ENCODE results near the gene CLIC1. TPM values are rescaled to one million over a fixed set of nuclear protein-coding genes. Genes with fewer than 3 reads are reported as not detected.

The CLIC1 gene
- polyA plus RNA-seq, 1 donor (not counting 4 experiments of a cell fraction or from before 2014, with no cell fraction given): 832 TPM

- Histone ChIP-seq H3K79me2 (ENCODE audit: control insufficient read depth, insufficient read depth, low read length) (no peaks in the 10 kb centered on the region), H4K20me1 (ENCODE audit: control insufficient read depth, extremely low read depth, insufficient read depth, low read length) (no peaks in the 10 kb centered on the region), H3K9ac (ENCODE audit: control insufficient read depth, extremely low read depth, insufficient read depth, low read length) (no peak within 1 kb of the TSS), H3K9me1 (ENCODE audit: control insufficient read depth, extremely low read depth, insufficient read depth, low read length) (peaks cover 5% of the 10 kb centered on the region), H3K4me1 (ENCODE audit: control insufficient read depth, extremely low read depth, insufficient read depth, low read length) (peaks cover 48% of the 10 kb centered on the region), H3K9me3 (ENCODE audit: control insufficient read depth, low read depth, low read length) (no peaks in the 10 kb centered on the region), H3K36me3 (ENCODE audit: control insufficient read depth in 2 of 2, extremely low read depth in 1 of 2, insufficient read depth in 2 of 2, low read length in 2 of 2) (peaks cover 0 to 4% of the 10 kb centered on the region in 2 experiments), H3K4me2 (ENCODE audit: control insufficient read depth, extremely low read depth, insufficient read depth, low read depth, low read length) (no peak within 1 kb of the TSS), H3K27me3 (ENCODE audit: control insufficient read depth, extremely low read depth, insufficient read depth, low read length) (no peaks in the 10 kb centered on the region), H3K27ac (ENCODE audit: control insufficient read depth, insufficient read depth, low read length) (no peak within 1 kb of the TSS), H2AFZ (ENCODE audit: control insufficient read depth, low read length) (no peak within 1 kb of the TSS), H3K4me3 (ENCODE audit: control insufficient read depth in 2 of 3, extremely low read depth in 1 of 3, insufficient read depth in 2 of 3, low read depth in 1 of 3, low read length in 3 of 3) (no peak within 1 kb of the TSS)
- FAIRE-seq: no peak
- dilution Hi-C loops (cut with MboI; ENCODE audit: extremely low pct_ligation_motif_present, low sequenced_read_pairs): no loop called here
- no peak for DNase-seq (ENCODE audit: low read depth, low spot score)
- TF ChIP-seq EZH2 (IDR thresholded peaks at IDR 0.05; ENCODE audit: low read length): no peak
- TF ChIP-seq CTCF (optimal IDR thresholded peaks at IDR 0.05 in 1 of 3, IDR thresholded peaks at IDR 0.05 in 1 of 3, conservative IDR thresholded peaks at IDR 0.05 in 1 of 3; ENCODE audit: extremely low read depth in 1 of 3, insufficient read depth in 2 of 3, low read length in 3 of 3): no peak
Measured at GRCh38 chr6:31715022-31715958, 21.0 kb downstream of the CLIC1 start, which contains the start of gene LY6G6D. TSS of gene LY6G6D (plus strand) at chr6:31715348. CDS start at chr6:31715356, 8 bp downstream.

- H3K9me1 ChIP-seq (ENCODE audit: control insufficient read depth, extremely low read depth, insufficient read depth, low read length): peaks cover 2% of the 10 kb centered on the region
- dilution Hi-C loops (cut with MboI; ENCODE audit: extremely low pct_ligation_motif_present, low sequenced_read_pairs): no loop called here
Measured at GRCh38 chr6:31713991-31714684, 22.2 kb downstream of the CLIC1 start.

More at GRCh38 chr6:31713991-31714684, 22.2 kb downstream of the CLIC1 start:
- H3K36me3 ChIP-seq (ENCODE audit: control insufficient read depth in 2 of 2, extremely low read depth in 1 of 2, insufficient read depth in 2 of 2, low read length in 2 of 2): peaks cover 0 to 4% of the 10 kb centered on the region in 2 experiments
- no peak overlapping the region for H3K4me2 ChIP-seq (ENCODE audit: control insufficient read depth, extremely low read depth, insufficient read depth, low read depth, low read length)
- TF ChIP-seq CTCF (optimal IDR thresholded peaks at IDR 0.05 in 1 of 3, IDR thresholded peaks at IDR 0.05 in 1 of 3, conservative IDR thresholded peaks at IDR 0.05 in 1 of 3; ENCODE audit: extremely low read depth in 1 of 3, insufficient read depth in 2 of 3, low read length in 3 of 3) (no peak), EZH2 (IDR thresholded peaks at IDR 0.05; ENCODE audit: low read length) (no peak)
- H3K9ac ChIP-seq (ENCODE audit: control insufficient read depth, extremely low read depth, insufficient read depth, low read length): no peak overlapping the region
- H3K79me2 ChIP-seq (ENCODE audit: control insufficient read depth, insufficient read depth, low read length): no peaks in the 10 kb centered on the region
- H3K9me3 ChIP-seq (ENCODE audit: control insufficient read depth, low read depth, low read length): no peaks in the 10 kb centered on the region
- H3K4me3 ChIP-seq (ENCODE audit: control insufficient read depth in 2 of 3, extremely low read depth in 1 of 3, insufficient read depth in 2 of 3, low read depth in 1 of 3, low read length in 3 of 3): no peak overlapping the region
- H3K4me1 ChIP-seq (ENCODE audit: control insufficient read depth, extremely low read depth, insufficient read depth, low read length): peaks cover 39% of the 10 kb centered on the region
- H3K27ac ChIP-seq (ENCODE audit: control insufficient read depth, insufficient read depth, low read length): no peak overlapping the region
- no peak overlapping the region for H2AFZ ChIP-seq (ENCODE audit: control insufficient read depth, low read length)
- no peaks in the 10 kb centered on the region for H3K27me3 ChIP-seq (ENCODE audit: control insufficient read depth, extremely low read depth, insufficient read depth, low read length)
- no peaks in the 10 kb centered on the region for H4K20me1 ChIP-seq (ENCODE audit: control insufficient read depth, extremely low read depth, insufficient read depth, low read length)
- DNase-seq (ENCODE audit: low read depth, low spot score) (no peak), FAIRE-seq (no peak)

Data from keratinocyte (primary cell).